ENCODE measurements around the gene PIGU.
"Not testable (repeated sequence)": the region's sequence is repeated elsewhere in the genome, so short reads cannot be mapped to it uniquely, and the experiment has no call there.

The PIGU gene

GRCh38 chr20:34621383-34622367, 55.2 kb downstream of the PIGU start:
- no peak for DNase-seq

GRCh38 chr20:34621036-34621343, 55.9 kb downstream of the PIGU start:
- no peak for DNase-seq

GRCh38 chr20:34618676-34619075, 58.2 kb downstream of the PIGU start:
- no peak for DNase-seq

- DNase-seq: not testable (repeated sequence)
Measured at GRCh38 chr20:34616913-34617312, 60.0 kb downstream of the PIGU start.

GRCh38 chr20:34615477-34615876, 61.4 kb downstream of the PIGU start:
- DNase-seq: no peak

GRCh38 chr20:34611976-34612375, 64.9 kb downstream of the PIGU start:
- DNase-seq: not testable (repeated sequence)

GRCh38 chr20:34607066-34607465, 69.8 kb downstream of the PIGU start:
- DNase-seq: no peak

- no peak for DNase-seq
Measured at GRCh38 chr20:34604980-34605788, 71.7 kb downstream of the PIGU start.

- DNase-seq: no peak
Measured at GRCh38 chr20:34600892-34601653, 75.8 kb downstream of the PIGU start.

GRCh38 chr20:34595377-34596184, 81.3 kb downstream of the PIGU start:
- DNase-seq: no peak

- no peak for DNase-seq
Measured at GRCh38 chr20:34586488-34587163, 90.3 kb downstream of the PIGU start.

- no peak for DNase-seq
Measured at GRCh38 chr20:34585019-34585418, 91.9 kb downstream of the PIGU start.

- DNase-seq: no peak
Measured at GRCh38 chr20:34583544-34583943, 93.3 kb downstream of the PIGU start.

GRCh38 chr20:34582911-34583310, 94.0 kb downstream of the PIGU start:
- no peak for DNase-seq

- DNase-seq: no peak
Measured at GRCh38 chr20:34582221-34582620, 94.7 kb downstream of the PIGU start.

- DNase-seq: peak in 1 of 2 donors; percentile 45
Measured at GRCh38 chr20:34581341-34582184, 95.3 kb downstream of the PIGU start.

GRCh38 chr20:34579979-34580940, 96.6 kb downstream of the PIGU start:
- DNase-seq: no peak

GRCh38 chr20:34579191-34579978, 97.5 kb downstream of the PIGU start:
- DNase-seq: peak in 1 of 2 donors; percentile 43

GRCh38 chr20:34578521-34578920, 98.4 kb downstream of the PIGU start:
- no peak for DNase-seq

Data from inflammatory macrophage treated with lipopolysaccharide for 1 hour (primary cell).